ENCODE measurements around the gene ATAT1. TPM values are rescaled to one million over a fixed set of nuclear protein-coding genes. Genes with fewer than 3 reads are reported as not detected.

Gene ATAT1
- total RNA-seq, 4 donors from 2014 or later = 2.7 to 8.7 (median 5.1) TPM

DNA sequence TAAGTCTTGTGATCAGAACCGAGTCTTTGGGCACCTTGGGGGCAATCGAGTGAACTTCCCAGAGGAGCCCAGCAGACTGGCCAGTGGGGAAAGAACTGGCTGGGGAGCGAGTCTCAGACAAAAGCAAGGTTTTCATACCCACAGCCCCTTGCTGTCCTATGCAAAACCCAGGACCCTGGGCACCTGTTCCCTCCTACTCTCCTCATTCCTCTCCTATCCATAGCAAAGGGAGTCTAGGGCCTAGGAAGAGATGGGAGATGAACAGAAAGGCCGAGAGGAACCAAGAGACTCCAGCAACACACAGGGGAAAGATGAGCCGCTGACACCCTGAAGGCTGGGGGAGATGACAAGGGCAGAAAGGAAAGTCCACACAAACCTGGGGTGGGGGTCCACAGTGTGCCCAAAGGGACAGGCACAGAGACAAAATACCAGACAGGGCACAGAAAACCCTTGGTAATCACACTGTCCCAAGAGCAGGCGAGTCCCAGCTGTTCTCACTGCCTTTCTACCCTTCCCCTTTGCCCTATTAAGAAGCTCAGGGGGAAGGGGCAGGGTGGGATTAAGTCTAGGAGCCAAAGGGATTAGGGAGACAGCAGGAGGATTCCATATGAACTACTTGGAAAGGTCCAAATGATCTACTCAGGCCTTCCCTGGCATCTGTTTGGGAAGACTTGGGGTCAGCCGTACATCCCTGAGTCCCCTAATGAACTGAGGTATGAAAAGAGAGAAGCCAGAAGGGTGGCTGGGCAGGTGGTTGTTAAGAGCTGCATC is 53.3 kb downstream of the ATAT1 start:
- Histone ChIP-seq H3K27ac (replicated peaks in 1 of 4) (peak overlapping the region; percentile 95 to 99 (median 97)), H3K36me3 (peaks cover 30 to 59% (median 46%) of the 10 kb centered on the region in 4 donors), H3K4me3 (peak overlapping the region; percentile 42 to 85 (median 72)), H3K9me3 (no peaks in the 10 kb centered on the region), H3K4me1 (peaks cover 55 to 69% (median 68%) of the 10 kb centered on the region in 4 donors), H3K27me3 (no peaks in the 10 kb centered on the region)
- TF ChIP-seq POLR2AphosphoS5 (IDR thresholded peaks at IDR 0.05) = no peak
- no peak for TF ChIP-seq POLR2A (IDR thresholded peaks at IDR 0.05; ENCODE audit: low read depth)
- TF ChIP-seq EP300 (IDR thresholded peaks at IDR 0.05) = no peak
- TF ChIP-seq, protein P1, sequence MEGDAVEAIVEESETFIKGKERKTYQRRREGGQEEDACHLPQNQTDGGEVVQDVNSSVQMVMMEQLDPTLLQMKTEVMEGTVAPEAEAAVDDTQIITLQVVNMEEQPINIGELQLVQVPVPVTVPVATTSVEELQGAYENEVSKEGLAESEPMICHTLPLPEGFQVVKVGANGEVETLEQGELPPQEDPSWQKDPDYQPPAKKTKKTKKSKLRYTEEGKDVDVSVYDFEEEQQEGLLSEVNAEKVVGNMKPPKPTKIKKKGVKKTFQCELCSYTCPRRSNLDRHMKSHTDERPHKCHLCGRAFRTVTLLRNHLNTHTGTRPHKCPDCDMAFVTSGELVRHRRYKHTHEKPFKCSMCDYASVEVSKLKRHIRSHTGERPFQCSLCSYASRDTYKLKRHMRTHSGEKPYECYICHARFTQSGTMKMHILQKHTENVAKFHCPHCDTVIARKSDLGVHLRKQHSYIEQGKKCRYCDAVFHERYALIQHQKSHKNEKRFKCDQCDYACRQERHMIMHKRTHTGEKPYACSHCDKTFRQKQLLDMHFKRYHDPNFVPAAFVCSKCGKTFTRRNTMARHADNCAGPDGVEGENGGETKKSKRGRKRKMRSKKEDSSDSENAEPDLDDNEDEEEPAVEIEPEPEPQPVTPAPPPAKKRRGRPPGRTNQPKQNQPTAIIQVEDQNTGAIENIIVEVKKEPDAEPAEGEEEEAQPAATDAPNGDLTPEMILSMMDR (IDR thresholded peaks at IDR 0.05) = no peak
- no peak for DNase-seq (ENCODE audit: extremely low spot score)
- intact Hi-C loops (cut with DNase I) = loop anchor here (1.0 to 10.0 kb wide), 2 partner anchors 42 to 205 kb away; partner anchors contain the start of gene DDR1
- WGBS = 54% methylated on average over 7 of the region's 7 CpGs

DNA sequence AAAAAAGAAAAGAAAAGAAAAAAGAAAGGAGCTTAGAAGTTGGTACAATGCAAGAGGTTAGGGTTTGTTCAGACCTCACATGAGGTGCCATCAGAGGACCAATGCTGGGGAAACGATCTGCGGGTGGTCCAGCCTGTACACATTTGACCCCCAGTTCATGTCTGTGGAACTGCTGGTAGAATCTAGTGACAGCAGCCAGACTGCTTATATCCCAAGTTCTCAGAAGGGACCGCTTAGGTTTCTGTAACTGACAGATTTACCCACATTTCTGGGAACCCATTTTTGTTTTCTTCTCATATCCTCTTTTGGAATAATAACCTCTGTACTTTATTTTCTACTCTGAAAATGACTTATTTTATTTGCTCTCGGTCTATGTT is 55.1 kb downstream of the ATAT1 start:
- peak overlapping the region; percentile 70 to 93 (median 80) for H3K4me3 ChIP-seq
- 17% methylated on average over 4 of the region's 4 CpGs for WGBS
- H3K27ac ChIP-seq (replicated peaks in 1 of 4) = peak overlapping the region; percentile 95 to 99 (median 97)
- TF ChIP-seq, protein P1 (IDR thresholded peaks at IDR 0.05) = no peak
- no peak for TF ChIP-seq EP300 (IDR thresholded peaks at IDR 0.05)
- TF ChIP-seq POLR2AphosphoS5 (IDR thresholded peaks at IDR 0.05) = no peak
- TF ChIP-seq POLR2A (IDR thresholded peaks at IDR 0.05; ENCODE audit: low read depth) = no peak
- H3K27me3 ChIP-seq = no peaks in the 10 kb centered on the region
- no peak for DNase-seq (ENCODE audit: extremely low spot score)
- intact Hi-C loops (cut with DNase I) = loop anchor here (10.0 kb wide), 1 partner anchor 203 kb away; the partner anchor contains the start of gene DDR1
- H3K36me3 ChIP-seq = peaks cover 19 to 47% (median 35%) of the 10 kb centered on the region in 4 donors
- no peaks in the 10 kb centered on the region for H3K9me3 ChIP-seq
- peaks cover 57 to 82% (median 79%) of the 10 kb centered on the region in 4 donors for H3K4me1 ChIP-seq

DNA sequence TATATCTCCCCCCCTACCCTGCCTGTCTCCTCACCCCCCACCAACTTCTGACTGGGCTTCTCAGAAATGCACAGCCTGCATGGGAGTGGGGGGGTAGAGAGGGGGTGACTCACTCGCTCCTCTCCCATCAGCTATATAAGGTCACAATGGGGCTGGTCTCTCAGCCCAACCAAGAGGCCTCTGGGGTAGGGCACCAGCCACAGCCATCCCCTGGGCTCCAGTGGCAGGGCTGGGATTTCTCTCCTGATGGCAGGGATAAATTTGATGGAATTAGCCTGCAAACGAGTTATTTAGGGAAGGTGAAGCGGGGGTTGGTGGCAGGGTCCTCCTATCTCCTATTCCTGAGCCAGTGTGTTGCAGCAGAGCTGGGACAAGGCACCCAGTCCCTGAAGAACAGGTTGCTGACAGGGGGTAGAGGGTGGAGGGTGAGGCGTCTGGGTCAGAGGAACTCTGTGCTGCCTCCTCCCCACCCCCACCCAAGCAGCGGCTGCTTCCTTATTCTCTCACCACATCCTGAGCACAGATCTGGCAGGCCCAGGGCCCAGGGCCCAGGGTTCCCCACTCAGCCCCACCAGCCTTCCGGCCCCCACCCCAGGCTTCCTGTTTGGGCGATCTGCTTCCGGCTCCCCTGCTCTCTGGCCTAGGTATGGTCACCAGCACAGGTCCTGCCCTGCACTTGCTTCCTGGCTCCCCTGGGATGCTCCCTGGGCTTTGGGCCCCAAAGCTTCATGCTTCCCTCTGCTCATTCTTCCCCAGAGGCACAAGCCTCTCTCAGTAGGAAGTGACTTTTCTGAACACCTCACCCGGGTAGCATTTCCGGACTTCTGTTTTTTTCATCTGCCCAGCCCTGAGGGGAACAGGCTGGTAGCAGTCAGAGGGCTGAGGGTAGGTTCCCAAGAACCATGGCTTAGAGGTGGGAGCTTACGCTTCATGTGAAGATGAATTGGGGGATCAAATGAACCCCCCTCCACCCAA is 55.8 kb downstream of the ATAT1 start:
- peaks cover 13 to 40% (median 28%) of the 10 kb centered on the region in 4 donors for H3K36me3 ChIP-seq
- no peaks in the 10 kb centered on the region for H3K9me3 ChIP-seq
- H3K27ac ChIP-seq (replicated peaks in 1 of 4) = peak overlapping the region; percentile 95 to 99 (median 97)
- TF ChIP-seq, protein P1 (IDR thresholded peaks at IDR 0.05) = no peak
- peak; percentile 59 for TF ChIP-seq POLR2A (IDR thresholded peaks at IDR 0.05; ENCODE audit: low read depth)
- no peak for TF ChIP-seq EP300 (IDR thresholded peaks at IDR 0.05)
- peak; percentile 79 to 96 for TF ChIP-seq POLR2AphosphoS5 (IDR thresholded peaks at IDR 0.05)
- intact Hi-C loops (cut with DNase I) = loop anchor here (10.0 kb wide), 1 partner anchor 202 kb away; the partner anchor contains the start of gene DDR1
- H3K4me3 ChIP-seq = peak overlapping the region; percentile 70 to 93 (median 80)
- no peaks in the 10 kb centered on the region for H3K27me3 ChIP-seq
- DNase-seq (ENCODE audit: extremely low spot score) = peak; percentile 94
- H3K4me1 ChIP-seq = peaks cover 57 to 83% (median 79%) of the 10 kb centered on the region in 4 donors
- WGBS = 6% methylated on average over 11 of the region's 11 CpGs

DNA sequence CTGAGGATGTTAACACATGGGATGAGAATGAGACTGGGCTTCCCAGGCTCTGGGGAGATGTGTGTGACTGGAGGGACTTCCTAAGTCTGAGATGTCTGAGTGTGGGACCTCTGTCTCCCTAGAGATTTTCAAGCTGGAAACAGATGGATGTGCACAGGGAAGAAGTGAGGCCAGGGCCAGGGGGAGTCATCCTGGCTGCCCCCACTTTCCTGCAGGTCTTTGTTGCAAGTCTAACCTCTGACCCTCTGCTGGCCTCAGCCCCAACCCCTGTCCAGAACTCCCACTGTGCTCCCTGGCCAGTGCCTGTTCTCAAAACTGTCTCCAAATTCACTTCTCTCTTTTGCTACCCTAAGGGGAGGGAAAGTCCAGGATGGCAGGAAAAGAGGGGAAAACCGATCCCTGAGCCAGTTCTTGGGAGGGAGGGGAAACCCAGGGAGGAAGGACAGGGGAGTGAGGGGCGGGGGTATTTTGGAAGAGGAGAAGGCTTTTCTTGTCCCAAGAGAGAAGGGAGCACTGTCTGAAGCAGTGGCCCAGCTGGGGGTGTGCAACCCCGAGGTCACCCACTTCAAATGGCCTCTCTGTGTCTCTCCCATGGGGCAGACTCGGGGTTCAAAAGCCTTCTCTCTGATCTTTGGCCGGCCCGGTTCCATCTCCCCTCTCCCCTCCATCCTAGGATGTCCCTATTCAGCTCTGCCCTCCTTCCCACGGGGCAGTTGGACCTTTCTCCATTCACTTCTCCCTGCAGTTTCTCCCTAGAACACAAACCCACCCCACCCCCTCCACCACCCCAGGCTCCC is 56.7 kb downstream of the ATAT1 start:
- WGBS = 0% methylated on average over 7 of the region's 7 CpGs
- peaks cover 6 to 31% (median 19%) of the 10 kb centered on the region in 4 donors for H3K36me3 ChIP-seq
- H3K9me3 ChIP-seq = no peaks in the 10 kb centered on the region
- peaks cover 62 to 89% (median 86%) of the 10 kb centered on the region in 4 donors for H3K4me1 ChIP-seq
- no peaks in the 10 kb centered on the region for H3K27me3 ChIP-seq
- peak overlapping the region; percentile 95 to 99 (median 97) for H3K27ac ChIP-seq (replicated peaks in 1 of 4)
- H3K4me3 ChIP-seq = peak overlapping the region; percentile 70 to 93 (median 80)
- TF ChIP-seq POLR2AphosphoS5 (IDR thresholded peaks at IDR 0.05) = no peak
- TF ChIP-seq, protein P1 (IDR thresholded peaks at IDR 0.05) = no peak
- no peak for TF ChIP-seq POLR2A (IDR thresholded peaks at IDR 0.05; ENCODE audit: low read depth)
- DNase-seq (ENCODE audit: extremely low spot score) = no peak
- intact Hi-C loops (cut with DNase I) = loop anchor here (10.0 kb wide), 1 partner anchor 201 kb away; the partner anchor contains the start of gene DDR1
